GM19438 (cell line): ENCODE results near the gene FRMD4A.
"Not testable (repeated sequence)": the region's sequence is repeated elsewhere in the genome, so short reads cannot be mapped to it uniquely, and the experiment has no call there.

ENCODE experiments used
- ATAC-seq: cut with Tn5 transposase; IDR thresholded peaks from one replicate; pipeline ENCODE4 v1.9.1; 2021; ENCODE audit warnings: low read depth; ENCODE audit not compliant: unreplicated experiment

FRMD4A gene

GRCh38 chr10:13774303-13774893, 556.3 kb downstream of the FRMD4A start:
- no peak for ATAC-seq

DNA sequence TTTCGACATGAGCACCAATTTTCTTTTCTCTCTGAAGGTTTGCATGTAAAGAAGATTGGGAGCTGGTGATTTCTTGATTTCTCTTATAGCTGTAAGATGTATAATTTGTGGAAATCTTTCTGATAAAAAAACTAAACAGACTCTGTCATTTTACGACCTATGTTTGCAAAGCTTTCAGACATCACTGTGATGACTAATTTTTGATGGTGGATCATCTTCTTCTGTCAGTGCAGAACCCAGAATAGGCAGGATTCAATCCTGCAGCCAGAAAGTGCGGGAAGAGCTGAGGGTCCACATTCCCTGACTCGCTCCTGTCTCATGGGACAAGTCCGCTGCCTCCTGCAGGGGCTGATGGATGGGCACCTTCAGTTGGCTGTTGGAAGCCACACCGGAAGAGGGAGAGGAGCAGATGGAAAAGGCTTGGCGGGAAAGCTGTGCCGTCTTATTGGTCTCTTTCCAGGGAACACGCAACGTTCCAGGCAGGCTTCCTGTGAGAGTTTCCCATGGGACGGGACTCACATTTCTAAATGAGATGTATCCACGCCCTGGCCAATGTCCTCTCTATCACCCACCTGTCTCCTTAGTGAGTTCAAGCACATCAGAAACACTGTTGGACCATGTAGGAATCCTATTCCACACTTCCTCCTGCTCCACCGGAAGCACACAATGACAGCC, 557.1 kb downstream of the FRMD4A start:
- no peak for ATAC-seq

GRCh38 chr10:13773043-13773442, 557.7 kb downstream of the FRMD4A start:
- ATAC-seq = no peak

DNA sequence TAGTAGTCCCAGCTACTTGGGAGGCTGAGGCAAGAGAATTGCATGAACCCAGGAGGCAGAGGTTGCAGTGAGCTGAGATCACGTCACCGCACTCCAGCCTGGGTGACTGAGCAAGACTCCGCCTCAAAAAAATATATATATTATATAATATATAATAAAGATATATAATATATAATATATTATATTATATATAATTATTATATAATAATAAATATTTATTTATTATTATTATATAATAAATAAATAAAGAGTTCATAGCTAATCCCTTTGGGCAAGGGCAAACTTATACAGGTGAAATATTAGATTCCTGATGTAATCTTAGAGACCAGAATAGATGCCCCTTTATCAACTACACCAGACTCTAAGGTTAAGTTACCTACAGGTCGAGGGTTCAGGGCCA, 558.7 kb downstream of the FRMD4A start:
- ATAC-seq = no peak

GRCh38 chr10:13770760-13771493, 559.8 kb downstream of the FRMD4A start:
- no peak for ATAC-seq

DNA sequence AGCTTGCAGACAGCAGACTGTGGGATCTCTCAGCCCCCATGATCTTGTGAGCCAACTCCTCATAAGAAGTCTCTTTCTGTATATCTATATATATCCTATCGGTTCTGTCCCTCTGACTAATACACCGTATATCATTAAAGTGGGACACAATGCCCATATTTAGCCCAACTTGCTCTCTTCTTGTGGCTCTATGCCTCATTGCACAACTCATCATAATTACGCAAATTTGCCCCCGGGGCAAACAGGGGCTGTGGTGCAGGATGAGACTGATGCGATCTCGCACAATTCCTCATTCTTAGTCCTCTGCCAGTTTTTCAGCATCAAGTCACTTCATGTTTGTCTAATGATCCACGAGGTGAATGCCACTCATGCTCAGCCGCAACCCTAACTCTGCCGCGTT, 560.8 kb downstream of the FRMD4A start:
- ATAC-seq = no peak

DNA sequence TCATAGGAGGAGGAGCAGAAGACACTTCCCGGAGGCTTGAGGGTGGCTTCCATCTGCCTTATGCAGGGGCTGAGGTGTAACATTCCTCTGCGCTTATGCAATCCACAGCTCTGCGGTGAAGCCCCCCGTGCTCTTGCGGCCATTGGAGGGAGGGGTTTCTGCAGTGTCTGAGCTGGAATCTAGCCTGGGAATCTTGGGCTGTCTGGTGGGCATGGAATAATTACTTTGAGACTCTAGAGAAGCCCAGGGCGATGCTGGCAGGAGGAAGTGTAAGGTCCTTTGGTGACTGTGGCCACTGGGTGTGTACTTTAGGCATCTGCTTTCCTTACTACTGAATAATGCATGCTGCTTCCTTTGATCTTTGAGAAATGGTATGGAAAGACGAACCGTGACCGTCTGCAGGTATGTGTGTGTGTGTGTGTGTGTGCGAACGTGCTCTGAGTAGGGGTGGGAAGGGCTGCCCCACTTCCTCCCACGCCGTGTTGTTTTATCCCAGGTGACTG, 563.0 kb downstream of the FRMD4A start:
- ATAC-seq = no peak

- not testable (repeated sequence) for ATAC-seq
These were observed 563.6 kb downstream of the FRMD4A start for GRCh38 chr10:13767148-13767547.

DNA sequence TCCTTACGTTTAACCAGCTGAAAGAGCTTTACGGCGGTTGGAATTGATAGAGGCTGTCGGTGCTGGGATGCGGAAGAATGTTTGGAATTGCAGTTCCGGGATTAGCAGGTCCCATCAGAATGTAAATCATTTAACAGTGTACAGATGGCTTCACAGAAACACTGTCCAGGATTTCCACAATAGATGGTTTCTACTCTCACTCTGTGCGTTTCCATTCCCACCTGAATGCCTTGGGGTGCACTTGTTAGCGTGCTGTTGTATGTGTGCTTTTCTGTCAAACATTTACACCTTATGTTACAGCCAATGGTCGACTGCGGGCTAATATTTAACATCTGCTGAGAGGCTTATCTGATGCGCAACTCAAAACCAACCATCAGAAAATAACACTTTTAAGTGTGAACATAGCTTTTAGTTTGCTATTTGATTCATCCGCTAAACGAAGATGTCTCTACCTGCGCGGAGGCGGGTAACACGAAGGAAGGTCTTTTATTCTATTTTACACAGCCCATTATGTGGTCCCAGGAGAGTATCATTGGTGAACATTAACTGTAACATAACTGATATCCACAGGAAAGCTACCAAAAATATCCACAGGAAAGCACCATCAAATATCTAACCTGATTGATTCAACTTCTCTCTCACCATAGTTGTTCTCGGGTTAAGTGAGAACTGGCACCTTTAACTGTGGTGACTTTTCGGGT, 564.9 kb downstream of the FRMD4A start:
- ATAC-seq = no peak

DNA sequence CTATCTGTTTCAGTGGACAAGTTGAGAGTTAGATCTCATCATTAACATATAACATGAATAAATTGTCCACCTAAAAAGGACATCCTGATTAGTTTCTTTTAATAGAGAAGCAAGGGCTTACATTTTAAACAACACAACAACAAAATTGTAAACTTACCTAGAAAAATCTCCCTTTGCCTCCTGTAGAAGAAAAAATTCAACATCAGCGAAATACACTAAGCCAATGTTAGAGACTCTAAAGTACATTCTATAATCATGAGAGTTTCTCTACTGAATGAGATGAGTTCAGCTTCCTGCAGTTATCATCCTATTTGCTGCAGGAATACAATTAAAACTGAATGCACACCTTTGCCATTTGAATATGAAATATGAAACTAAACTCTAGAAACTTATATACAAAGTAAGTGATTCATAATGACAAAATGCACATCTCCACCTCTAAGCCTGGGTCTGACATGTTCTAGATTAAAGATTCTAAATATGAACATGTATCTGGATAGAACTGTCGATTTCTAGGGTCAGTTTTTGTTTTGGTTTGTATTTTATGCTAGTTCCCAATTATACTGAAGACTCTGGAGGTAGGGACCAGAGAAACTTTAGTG, 569.1 kb downstream of the FRMD4A start:
- no peak for ATAC-seq

GRCh38 chr10:13759168-13759567, 571.6 kb downstream of the FRMD4A start:
- ATAC-seq = no peak

DNA sequence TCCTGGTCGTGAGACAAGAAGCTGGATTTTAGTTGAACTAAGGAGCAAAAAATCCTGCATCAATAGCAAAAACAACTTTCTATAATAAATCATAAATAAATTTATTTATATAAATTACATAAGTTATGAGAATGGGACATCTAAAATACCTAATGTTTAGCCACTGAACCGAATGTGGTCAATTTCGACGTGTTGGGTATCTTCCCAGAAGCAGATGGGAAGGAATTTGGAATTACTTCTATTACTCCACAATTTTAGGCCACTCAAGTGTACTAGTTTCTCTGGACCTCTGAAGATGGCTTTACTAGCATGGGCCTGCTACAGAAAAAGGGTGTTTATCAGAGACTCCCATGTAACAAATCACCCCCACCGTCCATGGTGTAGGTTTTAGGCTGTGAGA, 572.0 kb downstream of the FRMD4A start:
- ATAC-seq = no peak

DNA sequence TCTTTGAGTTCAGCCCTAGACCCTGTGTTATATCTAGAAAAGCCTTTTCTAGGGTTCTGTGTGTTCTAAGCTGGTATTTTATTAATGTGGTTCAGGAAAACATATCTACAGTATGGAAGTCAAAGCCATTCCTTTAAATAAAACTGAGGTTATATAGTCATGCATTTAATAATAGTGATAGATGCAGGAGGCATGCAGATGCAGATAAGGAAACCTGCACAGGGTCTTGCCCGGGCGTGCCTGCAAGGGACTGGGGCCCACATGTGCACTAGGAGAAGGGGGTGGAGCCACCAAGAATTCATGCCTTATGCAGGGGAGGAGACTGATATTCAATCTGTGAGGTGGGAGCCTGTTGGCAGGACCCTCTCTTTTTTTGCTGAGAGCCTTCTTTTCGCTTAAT, 572.4 kb downstream of the FRMD4A start:
- no peak for ATAC-seq

GRCh38 chr10:13754277-13754676, 576.4 kb downstream of the FRMD4A start:
- ATAC-seq = no peak

DNA sequence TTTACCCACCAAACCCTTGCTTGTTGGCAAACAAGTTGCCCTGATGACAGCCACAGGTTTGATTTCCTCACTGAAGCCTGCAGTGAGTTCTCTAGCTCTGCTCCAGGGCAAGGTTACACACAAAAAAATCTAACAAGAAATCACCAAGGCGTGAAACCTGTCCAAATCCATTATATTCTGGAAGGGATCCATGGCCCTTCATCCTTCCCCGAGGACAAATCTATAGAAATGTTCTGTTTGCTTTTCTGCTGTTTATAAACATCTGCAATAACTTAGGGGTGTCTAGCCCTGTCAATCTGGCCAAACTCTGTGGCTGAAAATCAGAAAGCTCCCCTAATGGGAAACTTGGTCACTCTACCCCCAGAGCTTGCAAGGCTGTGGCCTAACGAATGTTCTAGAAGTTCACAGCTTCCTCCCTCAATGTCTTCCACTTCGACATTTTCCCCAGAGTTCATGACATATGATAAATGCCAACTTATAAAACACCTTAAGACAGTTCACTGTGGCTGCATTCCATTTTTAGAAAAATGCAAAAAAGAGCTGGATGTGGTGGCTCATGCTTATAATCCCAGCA, 579.4 kb downstream of the FRMD4A start:
- ATAC-seq = no peak

DNA sequence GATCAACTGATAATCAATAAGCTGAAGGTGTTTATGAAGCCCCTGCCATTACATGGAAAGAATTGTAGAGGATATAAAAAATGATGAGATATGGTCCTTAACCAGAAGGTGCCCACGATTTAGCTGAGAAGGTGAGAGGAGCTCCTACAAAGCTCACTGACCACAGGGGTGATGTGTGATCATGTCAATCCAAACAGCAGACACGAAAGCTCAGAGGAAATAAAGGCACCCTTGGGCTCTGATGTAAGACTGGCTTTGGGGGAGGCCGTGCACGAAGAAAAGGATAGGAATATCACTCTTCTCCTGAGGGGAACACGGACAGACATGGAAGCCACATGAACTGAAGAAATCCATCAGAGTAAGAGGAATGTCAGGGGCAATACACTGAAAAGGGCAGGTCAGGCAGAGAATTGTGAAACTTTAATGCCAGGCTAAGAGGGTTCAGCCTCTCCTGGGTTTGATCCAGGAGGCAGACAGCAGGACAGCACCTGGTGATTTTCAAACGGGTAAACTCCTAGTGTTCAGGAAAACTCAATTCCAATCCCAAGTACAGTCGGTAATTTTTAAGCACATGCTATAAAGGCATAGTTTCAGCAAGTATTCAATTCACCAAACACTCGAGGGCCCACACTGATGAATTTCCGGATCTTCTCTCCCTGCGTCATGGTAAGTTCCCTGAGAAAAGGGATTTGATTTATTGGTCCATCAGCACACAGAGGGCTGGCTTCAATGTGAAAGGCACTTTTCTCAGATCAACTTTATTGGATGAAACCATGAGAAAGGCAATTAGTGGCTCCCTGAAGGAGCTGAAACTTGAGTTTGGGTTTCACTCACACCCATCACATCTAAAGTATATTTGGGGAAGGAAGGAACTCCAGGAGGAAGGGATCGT, 580.2 kb downstream of the FRMD4A start:
- no peak for ATAC-seq

- ATAC-seq = no peak
These were observed 585.5 kb downstream of the FRMD4A start for GRCh38 chr10:13745271-13745670.

DNA sequence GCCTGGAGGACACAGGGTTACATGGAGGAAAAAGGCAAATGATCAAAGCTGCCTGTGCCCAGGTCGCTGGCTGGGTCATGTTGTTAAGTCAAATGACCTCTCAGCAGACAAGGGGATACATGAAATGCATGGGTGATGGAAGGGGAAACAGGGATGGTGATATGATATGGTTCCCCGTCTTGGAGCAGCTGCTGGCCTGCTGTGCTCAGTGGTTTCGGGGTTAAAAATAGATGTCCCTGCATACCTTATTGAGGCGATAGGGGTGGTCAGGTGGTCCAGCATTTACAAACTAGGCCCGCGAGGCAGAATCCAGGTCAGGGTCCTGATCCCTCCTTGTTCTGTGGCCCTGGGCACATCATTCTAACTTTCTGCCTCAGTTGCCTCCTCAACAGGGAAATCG, 586.8 kb downstream of the FRMD4A start:
- ATAC-seq = no peak

DNA sequence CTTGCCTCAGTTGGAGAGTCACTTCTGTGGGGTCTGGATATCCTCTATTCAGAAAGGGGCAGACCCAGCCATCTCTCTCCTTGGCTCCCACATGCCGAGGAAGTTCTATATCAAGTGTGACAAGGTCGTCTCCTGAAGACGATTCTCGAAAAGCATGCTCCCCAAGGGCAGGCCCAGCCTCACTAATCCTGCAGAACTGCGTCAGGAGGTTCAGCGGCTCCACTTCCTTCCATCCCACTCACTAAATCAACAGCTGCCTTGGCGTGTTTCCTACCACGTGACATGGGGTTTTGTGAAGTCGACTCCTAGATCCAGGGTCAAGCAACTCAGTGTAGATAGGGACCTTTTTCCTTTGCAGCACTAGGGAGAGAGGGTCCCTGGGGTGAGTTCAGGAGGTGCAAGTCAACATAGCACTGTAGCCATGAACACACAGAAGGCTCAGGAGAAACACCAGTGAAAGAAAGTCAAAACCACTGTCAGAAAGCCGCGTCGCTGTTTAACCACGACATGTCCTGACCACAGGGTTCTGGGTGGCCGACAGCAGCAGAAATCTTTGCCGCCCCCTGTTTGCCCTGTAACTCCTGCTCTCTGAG, 587.5 kb downstream of the FRMD4A start:
- ATAC-seq = peak; percentile 68
